ENCODE measurements around the gene ANO7. TPM values are rescaled to one million over a fixed set of nuclear protein-coding genes. Genes with fewer than 3 reads are reported as not detected.

ANO7 gene
- total and polyA plus RNA-seq, 7 donors, result 0.41 to 39.2 (median 3.9) TPM; not detected in 2

DNA sequence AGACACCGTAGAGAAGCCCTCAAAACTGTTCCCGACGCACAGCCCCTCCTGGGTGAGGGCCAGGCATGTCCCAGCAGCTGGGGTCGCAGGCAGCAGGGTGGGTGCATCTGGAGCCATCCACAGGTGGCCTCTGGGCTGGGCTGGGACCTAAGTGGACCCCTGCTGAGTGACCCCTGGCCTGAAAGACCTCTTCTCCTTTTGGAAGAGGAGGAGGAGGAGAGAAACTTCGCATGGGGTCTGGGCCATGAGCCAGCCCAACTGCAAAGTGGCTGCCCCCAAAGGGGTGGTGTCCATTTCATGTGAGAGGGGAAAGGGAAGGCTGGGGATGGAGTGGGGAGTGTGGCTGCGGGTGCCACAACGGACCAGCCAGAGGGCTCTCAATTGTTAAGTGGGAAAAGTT is 25.1 kb downstream of the ANO7 start:
- intact Hi-C loops (cut with DNase I), result no loop called here
- Histone ChIP-seq H3K27me3 (no peaks in the 10 kb centered on the region), H3K36me3 (no peaks in the 10 kb centered on the region), H3K4me1 (peaks cover 0 to 10% (median 5%) of the 10 kb centered on the region in 4 donors), H3K9me3 (no peaks in the 10 kb centered on the region), H3K4me3 (no peak overlapping the region), H3K27ac (no peak overlapping the region)
- no peak for TF ChIP-seq EP300 (IDR thresholded peaks at IDR 0.05)
- TF ChIP-seq POLR2AphosphoS5 (IDR thresholded peaks at IDR 0.05), result no peak
- no peak for TF ChIP-seq POLR2A (IDR thresholded peaks at IDR 0.05)
- TF ChIP-seq, protein P1, sequence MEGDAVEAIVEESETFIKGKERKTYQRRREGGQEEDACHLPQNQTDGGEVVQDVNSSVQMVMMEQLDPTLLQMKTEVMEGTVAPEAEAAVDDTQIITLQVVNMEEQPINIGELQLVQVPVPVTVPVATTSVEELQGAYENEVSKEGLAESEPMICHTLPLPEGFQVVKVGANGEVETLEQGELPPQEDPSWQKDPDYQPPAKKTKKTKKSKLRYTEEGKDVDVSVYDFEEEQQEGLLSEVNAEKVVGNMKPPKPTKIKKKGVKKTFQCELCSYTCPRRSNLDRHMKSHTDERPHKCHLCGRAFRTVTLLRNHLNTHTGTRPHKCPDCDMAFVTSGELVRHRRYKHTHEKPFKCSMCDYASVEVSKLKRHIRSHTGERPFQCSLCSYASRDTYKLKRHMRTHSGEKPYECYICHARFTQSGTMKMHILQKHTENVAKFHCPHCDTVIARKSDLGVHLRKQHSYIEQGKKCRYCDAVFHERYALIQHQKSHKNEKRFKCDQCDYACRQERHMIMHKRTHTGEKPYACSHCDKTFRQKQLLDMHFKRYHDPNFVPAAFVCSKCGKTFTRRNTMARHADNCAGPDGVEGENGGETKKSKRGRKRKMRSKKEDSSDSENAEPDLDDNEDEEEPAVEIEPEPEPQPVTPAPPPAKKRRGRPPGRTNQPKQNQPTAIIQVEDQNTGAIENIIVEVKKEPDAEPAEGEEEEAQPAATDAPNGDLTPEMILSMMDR (IDR thresholded peaks at IDR 0.05), result no peak
- WGBS, 2 donors, result 79 to 80% methylated on average over 7 of the region's 7 CpGs
- DNase-seq, result no peak

GRCh38 chr2:241214209-241214608 is 25.7 kb downstream of the ANO7 start:
- Histone ChIP-seq H3K4me3 (no peak overlapping the region), H3K27ac (no peak overlapping the region), H3K27me3 (no peaks in the 10 kb centered on the region), H3K4me1 (peaks cover 0 to 17% (median 11%) of the 10 kb centered on the region in 4 donors), H3K36me3 (no peaks in the 10 kb centered on the region), H3K9me3 (no peaks in the 10 kb centered on the region)
- no peak for TF ChIP-seq EP300 (IDR thresholded peaks at IDR 0.05)
- TF ChIP-seq POLR2A (IDR thresholded peaks at IDR 0.05), result no peak
- TF ChIP-seq POLR2AphosphoS5 (IDR thresholded peaks at IDR 0.05), result no peak
- TF ChIP-seq, protein P1 (IDR thresholded peaks at IDR 0.05), result no peak
- DNase-seq, result no peak
- intact Hi-C loops (cut with DNase I), result no loop called here
- 67% methylated on average over 10 of the region's 10 CpGs for WGBS, 2 donors

DNA sequence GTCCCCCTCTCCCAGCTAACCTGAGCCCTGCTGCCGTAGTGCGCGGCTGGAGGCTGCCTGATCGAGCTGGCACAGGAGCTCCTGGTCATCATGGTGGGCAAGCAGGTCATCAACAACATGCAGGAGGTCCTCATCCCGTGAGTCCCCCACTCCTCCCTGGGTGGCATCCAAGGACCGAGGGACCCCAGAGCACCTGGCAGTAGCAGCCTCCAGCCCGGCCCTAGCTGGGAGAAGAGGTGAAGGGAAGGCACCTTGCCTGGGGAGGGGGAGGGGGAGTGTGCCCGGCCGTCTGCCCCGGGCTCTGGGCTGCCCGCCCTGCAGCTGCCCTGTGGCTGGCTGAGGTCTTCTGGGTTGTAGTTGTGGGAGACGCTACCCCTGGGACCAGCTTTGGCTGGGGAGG is 26.3 kb downstream of the ANO7 start:
- Histone ChIP-seq H3K4me3 (no peak overlapping the region), H3K27ac (no peak overlapping the region), H3K27me3 (no peaks in the 10 kb centered on the region), H3K4me1 (peaks cover 0 to 18% (median 11%) of the 10 kb centered on the region in 4 donors), H3K36me3 (no peaks in the 10 kb centered on the region), H3K9me3 (no peaks in the 10 kb centered on the region)
- no peak for TF ChIP-seq POLR2A (IDR thresholded peaks at IDR 0.05)
- no peak for TF ChIP-seq POLR2AphosphoS5 (IDR thresholded peaks at IDR 0.05)
- DNase-seq, result no peak
- 81 to 87% methylated on average over 12 of the region's 12 CpGs for WGBS, 2 donors
- intact Hi-C loops (cut with DNase I), result loop anchor here (5.0 kb wide), 1 partner anchor 103 kb away; the partner anchor contains the start of genes HDLBP and SEPTIN2

GRCh38 chr2:241215421-241215820 is 26.9 kb downstream of the ANO7 start:
- 31 to 65% methylated on average over 9 of the region's 9 CpGs for WGBS, 2 donors

GRCh38 chr2:241216211-241216761 is 27.8 kb downstream of the ANO7 start:
- H3K4me1 ChIP-seq, result peaks cover 0 to 18% (median 11%) of the 10 kb centered on the region in 4 donors
- no peak overlapping the region for H3K27ac ChIP-seq
- TF ChIP-seq POLR2AphosphoS5 (IDR thresholded peaks at IDR 0.05), result no peak
- no peak for TF ChIP-seq EP300 (IDR thresholded peaks at IDR 0.05)
- TF ChIP-seq, protein P1 (IDR thresholded peaks at IDR 0.05), result no peak
- no peak for TF ChIP-seq POLR2A (IDR thresholded peaks at IDR 0.05)
- no peaks in the 10 kb centered on the region for H3K36me3 ChIP-seq
- 57 to 63% methylated on average over 14 of the region's 14 CpGs for WGBS, 2 donors
- intact Hi-C loops (cut with DNase I), result loop anchor here (5.0 kb wide), 1 partner anchor 101 kb away; the partner anchor contains the start of genes HDLBP and SEPTIN2
- H3K9me3 ChIP-seq, result no peaks in the 10 kb centered on the region
- no peak for DNase-seq
- no peak overlapping the region for H3K4me3 ChIP-seq
- H3K27me3 ChIP-seq, result no peaks in the 10 kb centered on the region

More at GRCh38 chr2:241215421-241215820, 26.9 kb downstream of the ANO7 start:
- intact Hi-C loops (cut with DNase I), result loop anchor here (5.0 kb wide), 1 partner anchor 102 kb away; the partner anchor contains the start of genes HDLBP and SEPTIN2
- H3K9me3 ChIP-seq, result no peaks in the 10 kb centered on the region
- H3K4me3 ChIP-seq, result no peak overlapping the region
- TF ChIP-seq POLR2A (IDR thresholded peaks at IDR 0.05), result no peak
- no peak for TF ChIP-seq POLR2AphosphoS5 (IDR thresholded peaks at IDR 0.05)
- TF ChIP-seq, protein P1 (IDR thresholded peaks at IDR 0.05), result no peak
- TF ChIP-seq EP300 (IDR thresholded peaks at IDR 0.05), result no peak
- peaks cover 0 to 18% (median 11%) of the 10 kb centered on the region in 4 donors for H3K4me1 ChIP-seq
- no peaks in the 10 kb centered on the region for H3K36me3 ChIP-seq
- no peak for DNase-seq
- no peak overlapping the region for H3K27ac ChIP-seq
- no peaks in the 10 kb centered on the region for H3K27me3 ChIP-seq

All from sigmoid colon (tissue), 7 donors.